GM19099 (cell line): Measurements from ENCODE around the gene TGM4.

Experiments used
- POLR2A ChIP-seq: IDR thresholded peaks from 3 replicates; pipeline ENCODE4 v1.6.1; 2011; ENCODE audit warnings: low read depth; ENCODE audit not compliant: insufficient read length; ENCODE audit errors: extremely low read depth

TGM4 gene

DNA sequence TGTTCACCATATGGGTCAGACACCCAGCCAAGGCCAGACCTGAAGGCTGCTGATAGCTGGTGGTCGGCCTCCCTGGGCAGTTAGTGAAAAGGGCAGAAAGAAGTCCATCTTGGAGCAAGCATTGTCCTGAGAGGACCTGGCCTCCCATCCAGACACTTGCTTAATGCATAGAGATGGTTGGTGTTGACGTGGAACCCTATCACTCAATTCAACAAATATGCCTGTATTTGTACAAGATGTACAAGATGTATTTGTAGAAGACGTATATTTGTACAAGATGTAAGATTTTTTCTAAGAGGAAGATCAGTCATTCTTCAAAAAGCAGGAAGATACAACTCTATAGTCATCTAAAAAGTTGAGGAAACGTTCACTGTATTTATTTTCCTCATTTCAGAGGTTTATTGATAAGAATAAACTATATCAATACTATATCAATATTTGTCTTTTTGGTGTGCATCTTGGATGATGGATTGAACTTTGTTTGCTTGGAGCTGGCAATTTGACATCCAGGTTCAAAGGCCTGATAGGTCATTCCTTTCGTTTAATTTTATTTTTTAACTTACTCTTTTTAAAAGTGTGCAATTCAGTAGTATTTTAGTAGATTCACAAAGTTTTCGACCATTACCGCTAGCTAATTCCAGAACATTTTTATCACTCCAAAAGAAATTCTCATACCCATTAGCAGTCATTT lies 6.8 kb upstream of the TGM4 start:
- TF ChIP-seq POLR2A: no peak

DNA sequence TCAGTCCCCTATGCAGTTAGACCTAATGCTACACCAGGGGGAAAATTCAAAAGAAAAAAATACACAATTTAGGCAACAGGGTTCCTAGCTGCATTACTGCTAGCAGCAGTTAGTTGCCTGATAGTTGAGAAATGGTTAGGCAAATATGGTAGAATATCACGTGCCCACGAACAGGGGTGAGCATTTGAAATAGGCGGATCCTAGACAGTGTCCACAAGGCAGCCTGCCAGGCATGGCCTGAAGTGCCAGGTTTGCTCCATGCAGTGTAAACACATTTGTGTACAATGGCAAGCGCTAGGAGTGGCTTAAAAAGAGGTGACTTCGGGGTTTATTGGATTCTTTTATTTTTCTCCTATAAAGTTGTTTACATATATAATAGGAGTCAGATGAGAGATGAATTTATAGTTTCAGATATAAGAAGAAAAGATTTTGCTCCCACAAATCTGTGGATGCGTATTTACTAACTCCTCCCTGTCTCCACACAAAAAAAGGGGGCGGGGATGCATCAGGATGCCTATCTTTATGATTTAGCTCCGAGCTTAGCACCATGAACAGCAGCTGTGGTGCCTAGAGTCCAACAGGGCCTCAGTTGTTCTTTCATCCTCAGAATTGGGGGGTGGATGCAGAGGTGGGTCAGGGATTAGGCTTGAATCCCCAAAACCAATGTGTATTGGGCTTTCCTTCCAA lies 3.9 kb upstream of the TGM4 start:
- no peak for TF ChIP-seq POLR2A

DNA sequence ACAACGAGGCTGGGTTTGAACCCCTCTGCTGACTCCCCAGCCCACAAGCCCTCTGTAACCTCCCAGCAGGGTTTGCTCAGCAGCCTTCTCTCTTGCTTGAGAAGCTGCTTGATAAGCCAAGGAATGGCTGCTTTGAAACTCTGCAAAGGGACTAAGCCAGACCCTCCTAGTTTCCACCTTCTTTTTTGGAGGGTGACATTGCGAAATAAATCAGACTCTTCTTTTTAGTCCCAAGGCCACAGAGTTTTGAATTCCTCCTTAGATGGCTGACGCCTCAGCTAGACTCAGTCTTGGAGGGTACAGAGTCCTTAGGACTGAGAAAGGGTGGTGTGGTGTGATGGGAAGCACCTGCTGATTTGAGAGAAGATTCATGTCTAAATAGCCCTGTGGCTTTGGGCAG lies 1.2 kb downstream of the TGM4 start:
- TF ChIP-seq POLR2A: no peak

DNA sequence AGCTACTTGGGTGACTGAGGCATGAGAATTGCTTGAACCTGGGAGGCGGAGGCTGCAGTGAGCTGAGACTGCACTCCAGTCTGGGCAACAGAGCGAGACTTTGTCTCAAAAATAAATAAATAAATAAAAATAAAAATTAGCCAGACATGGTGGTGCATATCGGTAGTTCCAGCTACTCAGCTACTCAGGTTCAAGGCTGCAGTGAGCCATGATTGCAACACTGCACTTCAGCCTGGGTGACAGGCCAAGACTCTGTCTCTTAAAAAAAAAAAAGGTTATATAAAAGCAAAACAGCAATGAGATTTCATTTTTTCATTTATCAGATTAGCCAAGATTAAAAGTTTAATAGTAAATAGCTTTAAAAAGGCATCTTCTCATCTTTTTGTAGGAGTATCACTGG lies 2.9 kb downstream of the TGM4 start:
- TF ChIP-seq POLR2A: no peak

DNA sequence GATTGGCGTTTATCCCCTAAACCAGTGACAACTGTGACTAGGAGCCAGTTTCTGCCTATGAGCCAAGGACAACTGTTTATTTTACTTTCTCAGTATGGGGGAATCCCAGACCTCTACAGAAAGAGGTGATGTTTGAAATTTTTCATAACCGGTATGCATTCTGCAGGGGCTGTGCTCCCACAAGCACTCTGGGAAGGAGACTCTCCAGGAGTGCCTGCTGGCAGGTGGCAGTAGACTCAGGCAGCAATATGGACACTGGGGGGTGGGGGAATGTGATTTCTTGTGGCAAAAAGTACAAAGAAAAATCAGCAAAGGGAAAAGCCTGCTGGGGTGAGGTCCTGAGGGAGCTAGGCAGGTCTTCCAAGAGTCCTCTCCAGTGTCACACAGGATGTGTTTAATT lies 5.9 kb downstream of the TGM4 start:
- no peak for TF ChIP-seq POLR2A

DNA sequence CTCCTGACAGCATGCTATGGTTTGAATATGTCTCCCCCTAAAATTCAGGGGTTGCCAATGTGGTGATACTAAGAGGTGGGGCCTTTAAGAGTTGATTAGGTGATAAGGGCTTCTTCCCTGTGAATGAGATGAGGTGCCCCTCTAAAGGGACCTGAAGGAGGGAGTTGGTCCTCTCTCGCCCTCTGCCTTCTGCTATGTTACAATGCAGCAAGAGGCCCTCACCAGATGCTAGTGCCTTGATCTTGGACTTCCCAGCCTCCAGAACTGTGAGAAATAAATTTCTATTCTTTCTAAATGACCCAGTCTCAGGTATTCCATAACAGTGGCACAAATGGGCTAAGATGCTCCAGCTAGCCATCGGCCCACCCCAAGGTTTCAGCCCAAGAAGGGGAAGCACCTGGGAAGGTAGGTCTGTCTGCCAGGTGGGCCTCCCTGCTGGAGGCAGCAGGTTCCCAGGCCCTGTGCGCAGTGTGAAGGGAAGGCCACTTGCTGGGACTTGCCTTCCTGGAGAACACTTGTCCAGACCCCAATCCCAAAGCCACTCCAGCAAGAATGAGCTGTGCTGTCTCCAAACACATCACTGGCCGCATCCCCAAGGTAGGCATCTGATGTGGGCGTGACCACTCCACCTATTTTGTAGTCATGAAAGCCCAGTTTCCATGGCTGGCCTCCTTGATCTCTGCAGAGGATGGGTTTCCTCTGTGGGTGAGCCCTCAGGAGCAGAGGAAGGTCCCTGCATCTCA lies 9.0 kb downstream of the TGM4 start:
- no peak for TF ChIP-seq POLR2A

DNA sequence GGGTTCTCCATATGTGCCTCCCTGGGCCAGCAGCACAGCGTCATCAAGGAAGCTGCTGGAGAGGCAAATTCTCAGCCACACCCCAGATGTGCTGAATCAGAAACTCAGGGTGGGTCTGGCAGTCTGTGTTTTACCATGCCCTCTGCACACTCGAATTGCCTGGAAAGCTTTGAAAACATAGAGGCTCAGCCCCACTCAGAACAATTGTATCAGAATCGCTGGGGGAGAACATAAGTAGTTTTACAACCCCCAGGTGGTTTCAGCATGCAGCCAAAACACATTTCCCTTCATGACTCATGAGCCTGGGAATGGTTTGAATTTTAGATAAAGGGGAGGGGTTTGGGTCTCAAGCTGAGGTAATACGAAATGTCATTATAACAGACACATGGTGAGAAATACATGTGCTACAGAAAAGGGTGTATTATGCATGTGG lies 9.6 kb downstream of the TGM4 start:
- TF ChIP-seq POLR2A: no peak

DNA sequence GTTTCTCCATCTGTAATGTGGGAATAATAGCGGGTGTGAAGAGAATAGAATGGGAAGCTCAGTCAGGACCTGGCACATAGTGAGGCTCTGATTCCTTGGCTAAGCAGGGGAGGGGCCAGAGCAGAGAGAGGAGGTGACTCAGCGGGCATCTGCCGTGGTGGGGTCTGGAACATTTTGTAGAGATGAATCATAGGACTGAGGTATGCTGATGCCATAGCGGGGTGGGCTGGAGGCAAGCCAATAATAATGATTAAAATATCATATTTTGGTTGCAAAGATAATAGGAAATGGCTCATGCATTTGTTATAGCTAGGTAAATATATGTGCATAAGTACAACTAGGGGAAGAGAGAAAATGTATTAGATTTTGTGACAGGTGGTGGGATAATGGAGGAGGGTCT lies 11.2 kb downstream of the TGM4 start:
- TF ChIP-seq POLR2A: no peak

DNA sequence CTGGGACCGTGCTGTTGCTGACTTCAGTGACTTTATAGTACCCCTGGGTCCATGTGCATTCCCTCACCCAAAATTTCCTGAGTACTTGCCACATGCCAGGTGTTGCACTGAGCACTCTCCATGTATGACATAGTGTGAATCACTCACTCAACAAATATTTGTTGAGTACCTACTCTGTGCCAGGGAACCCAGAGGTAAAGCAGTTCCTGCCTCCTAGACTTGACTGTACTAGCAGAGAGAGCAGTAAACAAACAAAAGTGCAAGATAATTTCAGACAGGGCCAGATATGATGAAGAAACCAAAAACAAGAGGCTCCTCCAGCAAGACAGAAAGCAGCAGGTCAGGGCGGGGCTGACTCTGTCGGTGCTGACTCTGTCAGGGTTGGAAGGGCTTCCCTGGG lies 12.2 kb downstream of the TGM4 start:
- TF ChIP-seq POLR2A: no peak

DNA sequence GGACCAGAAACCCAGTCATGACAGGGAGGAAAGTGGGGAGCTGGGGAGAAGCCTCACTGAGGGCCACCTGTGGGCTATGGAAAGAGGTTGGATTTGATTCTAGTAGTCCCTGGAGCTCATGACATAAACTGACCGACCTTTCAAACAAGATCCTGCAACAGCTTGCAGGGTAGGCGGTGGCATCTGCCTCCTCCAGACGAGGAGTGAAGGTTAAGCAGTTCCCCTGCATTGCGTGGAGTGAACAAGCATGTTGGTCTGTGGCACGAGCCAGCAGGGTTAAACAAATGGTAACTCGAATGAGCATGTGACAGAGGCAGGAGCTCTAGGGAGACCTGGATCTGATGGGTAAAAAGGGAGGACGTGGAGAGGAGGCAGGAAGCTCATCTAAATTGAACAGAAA lies 12.7 kb downstream of the TGM4 start:
- TF ChIP-seq POLR2A: no peak

DNA sequence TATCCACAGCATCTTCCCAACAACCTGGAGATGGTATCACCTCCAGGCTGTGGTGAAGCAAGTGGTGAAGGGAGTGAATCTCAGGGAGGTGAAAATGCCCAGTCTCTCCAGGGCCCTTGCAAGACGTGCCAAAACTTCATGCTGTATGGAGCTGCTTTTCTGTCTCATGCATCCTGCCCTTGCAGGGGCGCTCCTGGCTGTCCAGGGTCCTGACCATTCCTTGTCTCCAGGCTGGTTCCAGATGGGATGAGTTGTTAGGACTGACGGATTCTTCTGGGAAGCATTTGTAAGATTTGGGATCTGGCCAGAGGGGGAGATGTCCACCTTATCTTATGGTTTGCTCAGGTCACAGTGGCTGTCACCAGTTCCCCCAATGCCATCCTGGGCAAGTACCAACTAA lies 15.8 kb downstream of the TGM4 start:
- no peak for TF ChIP-seq POLR2A

DNA sequence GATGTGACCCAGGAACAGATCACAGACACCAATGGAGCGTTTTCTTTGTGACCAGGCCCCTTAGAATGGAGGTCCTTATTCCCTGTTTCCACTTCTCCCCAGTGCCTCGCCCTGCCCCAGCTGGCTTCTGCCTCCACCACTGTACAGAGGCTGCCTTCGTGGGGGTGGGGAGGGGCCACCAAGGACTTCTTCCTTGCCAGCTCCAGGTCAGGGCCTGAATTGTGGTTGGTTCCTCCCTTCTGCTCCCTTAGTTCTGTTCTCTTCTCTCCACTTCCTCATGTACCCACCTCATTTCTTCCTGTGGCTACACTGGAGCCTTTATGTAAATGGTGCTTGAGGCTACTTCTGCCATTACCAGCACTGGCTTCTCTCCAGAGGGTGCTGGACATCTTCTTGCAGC lies 16.4 kb downstream of the TGM4 start:
- TF ChIP-seq POLR2A: no peak

DNA sequence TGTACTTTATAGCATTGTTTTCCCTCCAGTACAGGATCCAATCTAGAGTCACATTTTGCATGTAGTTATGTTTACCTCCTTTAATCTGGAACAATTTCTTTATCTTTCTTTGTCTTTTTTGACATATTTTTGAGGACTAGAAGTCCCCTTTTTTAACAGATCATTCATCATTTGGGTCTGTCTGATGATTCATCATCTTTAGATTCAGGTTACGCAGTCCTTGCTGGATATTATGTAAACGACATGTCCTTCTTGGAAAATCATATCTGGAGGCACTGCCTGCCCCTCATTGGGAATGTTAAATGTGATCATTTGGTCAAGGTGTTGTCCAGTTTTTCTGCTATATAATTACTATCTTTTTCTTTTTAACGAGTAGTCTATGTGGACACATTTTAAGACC lies 18.3 kb downstream of the TGM4 start:
- no peak for TF ChIP-seq POLR2A

DNA sequence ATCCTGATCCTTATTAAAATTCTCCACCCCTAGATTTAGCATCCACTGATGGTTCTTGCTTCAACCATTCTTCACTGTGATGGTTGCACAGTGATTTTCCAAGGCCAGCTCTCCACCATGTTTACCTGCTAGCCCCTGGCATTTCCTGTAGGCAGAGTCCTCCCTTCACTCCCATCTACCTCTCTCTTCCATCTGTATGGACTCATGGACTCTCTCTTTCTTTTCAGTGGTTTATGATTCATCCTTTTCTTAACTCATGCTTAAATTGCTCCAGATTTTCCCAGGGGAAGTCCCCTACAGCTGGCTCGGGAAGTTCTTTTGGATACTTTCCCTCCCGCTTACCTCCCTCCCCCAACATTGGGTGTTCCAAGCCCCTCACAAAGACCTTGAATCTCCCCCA lies 18.7 kb downstream of the TGM4 start:
- no peak for TF ChIP-seq POLR2A

DNA sequence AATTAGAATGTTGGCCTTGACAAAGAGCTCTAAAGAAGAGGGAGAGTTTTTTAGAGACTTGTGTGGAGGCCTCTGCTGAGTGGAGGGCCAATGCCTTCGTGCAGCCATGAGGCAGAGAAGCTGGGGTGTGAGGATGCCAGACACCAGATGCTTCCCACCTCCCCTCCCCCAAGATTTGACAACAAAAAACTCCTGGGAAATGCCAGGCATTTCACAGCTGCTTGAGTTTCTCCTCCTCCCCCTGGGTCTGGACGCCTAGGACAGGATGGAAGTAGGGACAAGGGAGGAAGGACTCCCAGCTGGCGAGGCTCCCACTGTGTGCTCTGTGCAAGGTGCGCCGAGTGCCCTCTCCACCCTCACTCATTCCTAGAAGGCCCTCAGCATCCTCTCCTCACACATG lies 20.1 kb downstream of the TGM4 start:
- no peak for TF ChIP-seq POLR2A

DNA sequence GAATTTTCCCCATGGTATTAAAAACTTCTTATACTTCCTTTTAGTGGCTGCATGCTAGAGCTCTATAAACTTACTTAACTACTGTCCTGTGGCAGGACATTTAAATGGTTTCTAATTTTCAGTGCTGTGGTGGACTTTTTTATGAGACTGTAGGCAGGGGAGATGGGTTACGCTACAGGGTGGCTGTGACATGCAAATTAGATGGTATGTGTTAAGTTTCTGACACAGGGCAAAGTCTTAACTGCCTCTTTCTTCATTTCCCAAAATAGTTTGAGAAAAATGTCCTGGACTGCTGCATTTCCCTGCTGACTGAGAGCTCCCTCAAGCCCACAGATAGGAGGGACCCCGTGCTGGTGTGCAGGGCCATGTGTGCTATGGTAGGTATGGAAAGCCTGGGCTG lies 22.0 kb downstream of the TGM4 start:
- no peak for TF ChIP-seq POLR2A
